Uterus (tissue), 4 donors: Measurements from ENCODE around the gene PRR3. TPM values are rescaled to one million over a fixed set of nuclear protein-coding genes. Genes with fewer than 3 reads are reported as not detected.

Experiments used
- DNase-seq, 2 donors: peaks; one replicate each; pipeline ENCODE4 v3.0.0-alpha.2; 2019 to 2020
- H3K27ac ChIP-seq, 2 donors: fragments of 200-600 bp; sonication (generic); 1 replicate in 1 of 2; 2 replicates in 1 of 2; pipeline ENCODE4 v1.5.1; 2016 to 2018
- H3K27me3 ChIP-seq, 2 donors: fragments of 200-600 bp; sonication (generic); one replicate each; pipeline ENCODE4 v1.5.1; 2018 to 2019; ENCODE audit warnings: control low read depth in 1 of 2
- H3K36me3 ChIP-seq, 2 donors: fragments of 200-600 bp; sonication (generic); one replicate each; pipeline ENCODE4 v1.5.1; 2019; ENCODE audit warnings: control low read depth in 1 of 2
- H3K4me1 ChIP-seq, 2 donors: fragments of 200-600 bp; sonication (generic); one replicate each; pipeline ENCODE4 v1.5.1; 2018 to 2019; ENCODE audit warnings: control low read depth in 1 of 2
- H3K4me3 ChIP-seq, 2 donors: fragments of 200-600 bp; sonication (generic); 1 replicate in 1 of 2; 2 replicates in 1 of 2; pipeline ENCODE4 v1.5.1; 2018 to 2019; ENCODE audit warnings: mild to moderate bottlenecking in 1 of 2
- H3K9me3 ChIP-seq, 2 donors: fragments of 200-600 bp; sonication (generic); one replicate each; pipeline ENCODE4 v1.5.1; 2019; ENCODE audit warnings: control low read depth in 1 of 2
- POLR2A ChIP-seq, 2 donors: fragments of 450-650 bp; IDR thresholded peaks; one replicate each; pipeline ENCODE4 v1.6.1; 2016; ENCODE audit warnings: antibody characterized with exemption in 2 of 2, mild to moderate bottlenecking in 1 of 2, moderate library complexity in 1 of 2
- intact Hi-C: fragments of 100-400 bp; cut with DNase I; formaldehyde crosslinking; loops from one replicate; pipeline ENCODE4 v1.15.1; 2023; ENCODE audit warnings: low total_unique reads
- total RNA-seq, 4 donors: library from RNA; depleted of rRNA in 3 of 4; stranded (reverse); fragments of >200 nt in 3 of 4; gene quantifications; one replicate each; pipeline versions ENCODE4 v1.1.0 to v1.2.4, GENCODE V29; 2014 to 2023
- TF ChIP-seq, protein P1 (sequence below), 4 experiments: fragments of 200-600 bp in 2 of 4; fragments of 450-650 bp in 2 of 4; sonication (generic) in 2 of 4; IDR thresholded peaks; one replicate each; pipeline ENCODE4 v1.5.1; 2016 to 2019; ENCODE audit warnings: antibody characterized with exemption in 4 of 4, mild to moderate bottlenecking in 2 of 4, moderate library complexity in 1 of 4
- donor health status: DM: yes; HTN: yes; CAD: no.

PRR3 gene
- total RNA-seq, 4 donors from 2014 or later = 4.4 to 23.0 (median 16.2) TPM

DNA sequence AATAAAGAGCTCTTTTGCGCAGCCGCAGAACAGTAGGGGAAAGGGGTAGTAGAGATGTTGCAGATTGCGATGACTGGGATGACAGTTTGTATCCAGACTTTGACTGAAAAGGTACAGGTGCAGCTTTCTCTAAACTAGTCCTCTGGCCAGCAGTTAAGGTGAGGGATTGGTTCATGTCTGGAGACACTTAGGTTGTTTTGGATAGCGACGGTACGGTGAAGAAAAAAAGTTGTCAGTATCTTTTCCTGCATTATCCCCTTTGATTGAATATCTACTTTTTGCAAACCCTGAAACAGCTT is 537 bp downstream of the PRR3 start:
- DNase-seq = no peak
- H3K36me3 ChIP-seq = no peaks in the 10 kb centered on the region
- H3K27ac ChIP-seq = peak overlapping the region; percentile 97 to 98
- TF ChIP-seq, protein P1, sequence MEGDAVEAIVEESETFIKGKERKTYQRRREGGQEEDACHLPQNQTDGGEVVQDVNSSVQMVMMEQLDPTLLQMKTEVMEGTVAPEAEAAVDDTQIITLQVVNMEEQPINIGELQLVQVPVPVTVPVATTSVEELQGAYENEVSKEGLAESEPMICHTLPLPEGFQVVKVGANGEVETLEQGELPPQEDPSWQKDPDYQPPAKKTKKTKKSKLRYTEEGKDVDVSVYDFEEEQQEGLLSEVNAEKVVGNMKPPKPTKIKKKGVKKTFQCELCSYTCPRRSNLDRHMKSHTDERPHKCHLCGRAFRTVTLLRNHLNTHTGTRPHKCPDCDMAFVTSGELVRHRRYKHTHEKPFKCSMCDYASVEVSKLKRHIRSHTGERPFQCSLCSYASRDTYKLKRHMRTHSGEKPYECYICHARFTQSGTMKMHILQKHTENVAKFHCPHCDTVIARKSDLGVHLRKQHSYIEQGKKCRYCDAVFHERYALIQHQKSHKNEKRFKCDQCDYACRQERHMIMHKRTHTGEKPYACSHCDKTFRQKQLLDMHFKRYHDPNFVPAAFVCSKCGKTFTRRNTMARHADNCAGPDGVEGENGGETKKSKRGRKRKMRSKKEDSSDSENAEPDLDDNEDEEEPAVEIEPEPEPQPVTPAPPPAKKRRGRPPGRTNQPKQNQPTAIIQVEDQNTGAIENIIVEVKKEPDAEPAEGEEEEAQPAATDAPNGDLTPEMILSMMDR (IDR thresholded peaks at IDR 0.05) = no peak
- no peak for TF ChIP-seq POLR2A (IDR thresholded peaks at IDR 0.05)
- peak overlapping the region; percentile 71 to 73 for H3K4me3 ChIP-seq
- peaks cover 4 to 5% of the 10 kb centered on the region in 2 donors for H3K4me1 ChIP-seq
- no peaks in the 10 kb centered on the region for H3K9me3 ChIP-seq
- H3K27me3 ChIP-seq = no peaks in the 10 kb centered on the region
- intact Hi-C loops = no loop called here

DNA sequence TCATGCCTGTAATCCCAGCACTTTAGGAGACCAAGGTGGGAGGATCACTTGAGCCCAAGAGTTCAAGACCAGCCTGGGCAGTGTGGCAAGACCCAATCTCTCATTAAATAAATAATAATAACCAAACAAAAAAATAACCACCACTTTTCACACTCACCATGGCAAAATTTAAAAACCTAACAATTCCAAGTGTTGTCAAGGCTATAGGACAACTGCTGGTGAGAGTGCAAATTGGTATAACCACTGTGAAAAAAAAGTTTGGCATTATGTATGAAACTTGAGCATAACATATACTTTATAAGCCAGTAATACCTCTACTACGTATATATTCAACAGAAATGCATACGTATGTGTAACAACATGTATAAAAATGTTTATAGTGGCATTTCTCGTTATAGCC is 3.8 kb downstream of the PRR3 start:
- Histone ChIP-seq H3K4me3 (no peak overlapping the region), H3K4me1 (peaks cover 4 to 5% of the 10 kb centered on the region in 2 donors), H3K27me3 (no peaks in the 10 kb centered on the region), H3K36me3 (no peaks in the 10 kb centered on the region), H3K27ac (no peak overlapping the region), H3K9me3 (no peaks in the 10 kb centered on the region)
- intact Hi-C loops = no loop called here
- TF ChIP-seq, protein P1 (IDR thresholded peaks at IDR 0.05) = no peak
- TF ChIP-seq POLR2A (IDR thresholded peaks at IDR 0.05) = no peak
- DNase-seq = no peak

DNA sequence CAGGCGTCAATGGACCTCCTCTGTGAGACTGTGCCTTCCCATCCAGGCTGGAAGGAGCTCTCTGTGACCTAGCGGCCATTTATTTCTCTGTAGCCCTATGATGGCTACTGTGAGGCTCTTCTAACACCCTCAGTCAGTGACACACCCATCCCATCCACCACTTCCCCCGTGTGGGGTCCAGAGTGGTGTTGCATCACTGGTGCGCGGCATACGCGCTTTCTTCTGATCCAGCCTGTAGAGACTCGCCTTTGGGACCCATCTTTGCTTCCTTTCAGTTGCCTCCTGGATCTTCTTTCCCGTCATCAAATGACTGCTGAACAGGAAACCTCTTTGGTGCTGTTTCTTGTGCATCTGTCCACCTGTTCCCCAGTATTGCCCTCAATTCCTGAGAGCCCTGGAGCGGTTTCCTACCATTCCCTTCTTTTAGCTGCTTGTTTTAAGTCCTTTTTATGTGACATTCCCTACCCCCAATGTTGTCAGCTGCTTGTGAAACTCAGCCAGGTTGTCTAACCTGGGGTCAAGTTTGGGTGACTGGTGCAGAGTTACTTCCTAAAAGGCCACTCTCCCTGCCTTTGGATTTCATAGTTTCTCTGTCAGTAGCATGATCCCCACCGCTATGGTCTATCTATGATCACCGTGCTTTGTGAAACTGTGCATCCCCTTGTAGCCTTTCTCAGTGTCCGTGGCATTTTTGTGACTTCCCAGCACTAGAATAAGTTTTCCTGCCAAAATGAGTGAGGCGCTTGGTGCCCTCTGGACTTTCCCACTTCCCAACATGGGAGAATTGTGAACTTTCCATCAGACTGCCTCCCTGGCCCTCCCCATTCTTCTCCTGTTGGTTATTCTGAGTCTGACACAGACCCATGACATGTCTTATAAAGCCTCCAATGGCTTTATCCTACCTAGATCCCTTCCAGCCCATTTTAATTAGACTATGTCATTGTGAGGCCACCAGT is 5.7 kb downstream of the PRR3 start:
- intact Hi-C loops = no loop called here
- no peak for TF ChIP-seq POLR2A (IDR thresholded peaks at IDR 0.05)
- TF ChIP-seq, protein P1 (IDR thresholded peaks at IDR 0.05) = no peak
- Histone ChIP-seq H3K36me3 (no peaks in the 10 kb centered on the region), H3K9me3 (no peaks in the 10 kb centered on the region), H3K27ac (no peak overlapping the region), H3K27me3 (no peaks in the 10 kb centered on the region), H3K4me1 (peaks cover 4 to 5% of the 10 kb centered on the region in 2 donors), H3K4me3 (no peak overlapping the region)
- no peak for DNase-seq

DNA sequence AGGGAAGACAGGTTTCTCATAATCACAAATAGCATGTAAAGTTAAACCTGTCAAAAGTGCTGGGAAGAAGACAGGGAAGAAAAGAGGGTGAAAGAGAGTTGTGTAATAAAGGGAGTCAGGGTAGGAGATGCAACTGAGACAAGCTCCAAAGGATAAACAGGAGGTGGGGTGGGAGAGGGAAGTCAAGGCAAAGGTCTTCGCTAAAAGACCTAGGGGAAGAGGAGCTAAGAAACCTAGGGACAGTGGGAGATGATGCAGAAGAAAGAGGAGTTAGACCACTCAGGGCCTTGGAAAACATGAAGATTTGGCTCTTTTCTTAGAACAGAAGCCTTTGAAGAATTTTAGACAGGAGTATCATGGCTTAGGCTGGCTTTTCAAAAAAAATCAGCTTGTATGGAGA is 7.0 kb downstream of the PRR3 start:
- Histone ChIP-seq H3K27ac (no peak overlapping the region), H3K36me3 (no peaks in the 10 kb centered on the region), H3K9me3 (no peaks in the 10 kb centered on the region), H3K27me3 (no peaks in the 10 kb centered on the region), H3K4me1 (no peaks in the 10 kb centered on the region), H3K4me3 (no peak overlapping the region)
- DNase-seq = no peak
- no peak for TF ChIP-seq POLR2A (IDR thresholded peaks at IDR 0.05)
- TF ChIP-seq, protein P1 (IDR thresholded peaks at IDR 0.05) = no peak
- intact Hi-C loops = no loop called here

DNA sequence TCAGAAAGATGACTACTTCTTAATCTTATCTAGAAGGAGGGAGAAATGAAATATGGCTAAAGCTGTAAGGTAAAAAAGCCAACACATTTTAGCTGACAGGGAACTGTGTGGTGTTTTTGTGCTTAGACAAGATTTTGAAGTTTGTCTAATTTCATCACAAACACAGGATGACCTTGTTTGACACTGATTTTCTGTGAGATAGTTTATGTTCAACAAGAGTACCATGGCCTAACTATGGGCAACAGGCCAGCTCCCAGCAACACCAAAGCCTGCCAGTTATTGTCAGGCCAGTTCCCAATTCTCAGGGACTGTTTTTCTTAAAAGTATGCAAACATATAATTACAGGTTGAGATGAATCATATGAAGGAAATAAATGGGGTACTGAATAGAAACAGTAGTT is 8.7 kb downstream of the PRR3 start:
- no peaks in the 10 kb centered on the region for H3K27me3 ChIP-seq

More for the DNA sequence above, 8.7 kb downstream of the PRR3 start:
- Histone ChIP-seq H3K36me3 (no peaks in the 10 kb centered on the region), H3K27ac (no peak overlapping the region), H3K4me3 (no peak overlapping the region), H3K4me1 (no peaks in the 10 kb centered on the region), H3K9me3 (no peaks in the 10 kb centered on the region)
- no peak for DNase-seq
- intact Hi-C loops = no loop called here
- no peak for TF ChIP-seq POLR2A (IDR thresholded peaks at IDR 0.05)
- TF ChIP-seq, protein P1 (IDR thresholded peaks at IDR 0.05) = no peak
